Measurements from ENCODE around the gene ZNF560. TPM values are rescaled to one million over a fixed set of nuclear protein-coding genes. Genes with fewer than 3 reads are reported as not detected.

ZNF560 gene
- total RNA-seq, 4 donors from 2014 or later, result 0.13 TPM; not detected in 3

DNA sequence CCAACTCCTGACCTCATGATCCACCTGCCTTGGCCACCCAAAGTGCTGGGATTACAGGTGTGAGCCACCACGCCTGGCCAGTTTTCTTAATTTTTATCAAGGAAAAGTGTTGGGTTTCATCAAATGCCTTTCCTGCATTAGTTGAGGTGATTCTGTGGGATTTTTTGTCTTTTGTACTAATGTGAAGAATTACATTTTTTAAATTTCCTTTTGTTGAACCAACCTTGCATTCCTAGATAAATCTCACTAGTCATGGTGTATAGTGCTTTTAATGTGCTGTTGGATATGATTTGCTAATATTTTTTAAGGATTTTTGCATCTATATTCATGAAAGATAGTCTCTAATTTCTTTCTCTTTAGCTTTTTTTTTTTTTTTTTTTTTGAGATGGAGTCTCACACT lies 2.4 kb upstream of the ZNF560 start:
- Histone ChIP-seq H3K27ac (no peak overlapping the region), H3K4me3 (replicated peaks in 1 of 3) (no peak overlapping the region), H3K4me1 (no peaks in the 10 kb centered on the region), H3K9me3 (no peaks in the 10 kb centered on the region), H3K36me3 (no peaks in the 10 kb centered on the region), H3K27me3 (no peaks in the 10 kb centered on the region)
- TF ChIP-seq, protein P1, sequence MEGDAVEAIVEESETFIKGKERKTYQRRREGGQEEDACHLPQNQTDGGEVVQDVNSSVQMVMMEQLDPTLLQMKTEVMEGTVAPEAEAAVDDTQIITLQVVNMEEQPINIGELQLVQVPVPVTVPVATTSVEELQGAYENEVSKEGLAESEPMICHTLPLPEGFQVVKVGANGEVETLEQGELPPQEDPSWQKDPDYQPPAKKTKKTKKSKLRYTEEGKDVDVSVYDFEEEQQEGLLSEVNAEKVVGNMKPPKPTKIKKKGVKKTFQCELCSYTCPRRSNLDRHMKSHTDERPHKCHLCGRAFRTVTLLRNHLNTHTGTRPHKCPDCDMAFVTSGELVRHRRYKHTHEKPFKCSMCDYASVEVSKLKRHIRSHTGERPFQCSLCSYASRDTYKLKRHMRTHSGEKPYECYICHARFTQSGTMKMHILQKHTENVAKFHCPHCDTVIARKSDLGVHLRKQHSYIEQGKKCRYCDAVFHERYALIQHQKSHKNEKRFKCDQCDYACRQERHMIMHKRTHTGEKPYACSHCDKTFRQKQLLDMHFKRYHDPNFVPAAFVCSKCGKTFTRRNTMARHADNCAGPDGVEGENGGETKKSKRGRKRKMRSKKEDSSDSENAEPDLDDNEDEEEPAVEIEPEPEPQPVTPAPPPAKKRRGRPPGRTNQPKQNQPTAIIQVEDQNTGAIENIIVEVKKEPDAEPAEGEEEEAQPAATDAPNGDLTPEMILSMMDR (IDR thresholded peaks at IDR 0.05), result no peak
- no peak for TF ChIP-seq POLR2A (IDR thresholded peaks at IDR 0.05)
- no peak for DNase-seq
- intact Hi-C loops (cut with DNase I), result no loop called here
- WGBS, 2 donors, result 96% methylated on average over 1 of the region's 1 CpG

DNA sequence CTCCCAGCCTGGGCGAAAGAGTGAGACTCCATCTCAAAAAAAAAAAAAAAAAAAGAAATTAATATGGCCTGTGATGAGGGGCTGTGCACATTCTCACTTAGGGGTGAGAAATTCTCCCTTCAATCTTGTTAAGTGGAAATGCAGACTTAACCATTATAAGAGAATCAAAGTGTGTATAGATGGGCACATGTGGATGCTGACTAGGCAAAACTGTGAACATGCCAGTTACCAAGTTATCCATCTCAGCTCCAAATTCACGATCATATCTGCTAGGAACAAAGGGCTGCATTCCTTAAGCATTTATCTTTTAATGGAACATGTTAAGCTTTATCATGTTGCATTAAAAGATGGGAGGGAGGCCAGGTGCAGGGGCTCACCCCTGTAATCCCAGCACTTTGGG lies 4.3 kb downstream of the ZNF560 start:
- no peak for DNase-seq
- Histone ChIP-seq H3K27me3 (no peaks in the 10 kb centered on the region), H3K9me3 (no peaks in the 10 kb centered on the region), H3K36me3 (no peaks in the 10 kb centered on the region), H3K4me1 (no peaks in the 10 kb centered on the region), H3K4me3 (replicated peaks in 1 of 3) (no peak overlapping the region), H3K27ac (no peak overlapping the region)
- WGBS, 2 donors, result 75 to 83% methylated on average over 2 of the region's 2 CpGs
- TF ChIP-seq, protein P1 (IDR thresholded peaks at IDR 0.05), result no peak
- TF ChIP-seq POLR2A (IDR thresholded peaks at IDR 0.05), result no peak
- intact Hi-C loops (cut with DNase I), result no loop called here

DNA sequence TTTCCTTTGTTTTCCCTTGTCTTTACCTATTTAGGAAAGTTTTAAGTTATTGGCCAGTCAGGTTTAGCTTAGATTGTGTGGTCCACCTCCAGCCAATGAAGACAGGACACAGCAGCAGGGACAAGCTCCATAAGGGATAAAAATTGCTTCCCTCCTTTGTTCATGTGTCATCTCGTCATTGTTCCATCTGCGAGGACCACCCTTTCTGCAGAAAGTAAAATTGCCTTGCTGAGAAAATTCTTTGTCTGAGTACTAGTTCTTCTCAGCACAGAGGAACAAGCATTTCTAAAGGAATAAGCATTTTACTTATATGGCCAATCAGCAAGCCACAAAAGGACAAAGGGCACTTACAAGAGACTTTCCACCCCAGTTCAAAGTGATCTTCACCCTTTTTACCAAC lies 11.4 kb downstream of the ZNF560 start:
- Histone ChIP-seq H3K27me3 (no peaks in the 10 kb centered on the region), H3K27ac (no peak overlapping the region), H3K9me3 (no peaks in the 10 kb centered on the region), H3K4me1 (no peaks in the 10 kb centered on the region), H3K4me3 (replicated peaks in 1 of 3) (no peak overlapping the region), H3K36me3 (no peaks in the 10 kb centered on the region)
- WGBS, 2 donors, result 91 to 92% methylated on average over 2 of the region's 2 CpGs
- no peak for DNase-seq
- intact Hi-C loops (cut with DNase I), result no loop called here
- no peak for TF ChIP-seq POLR2A (IDR thresholded peaks at IDR 0.05)
- TF ChIP-seq, protein P1 (IDR thresholded peaks at IDR 0.05), result no peak

DNA sequence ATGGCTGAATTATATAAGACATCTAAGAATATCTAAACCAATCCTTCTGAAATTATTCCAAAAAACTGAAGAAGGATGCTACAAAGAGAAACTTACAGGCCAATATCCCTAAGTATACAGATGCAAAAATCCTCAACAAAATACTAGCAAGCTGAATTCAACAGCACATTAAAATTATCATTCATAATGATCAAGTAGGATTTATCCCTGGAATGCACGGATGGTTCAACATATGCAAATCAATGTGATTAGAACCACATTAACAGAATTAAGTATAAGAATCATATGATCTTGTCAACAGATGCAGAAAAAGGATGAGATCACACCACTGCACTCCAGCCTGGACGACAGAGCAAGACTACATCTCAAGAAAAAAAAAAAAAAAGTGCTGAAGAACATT lies 13.3 kb downstream of the ZNF560 start:
- intact Hi-C loops (cut with DNase I), result no loop called here
- TF ChIP-seq, protein P1 (IDR thresholded peaks at IDR 0.05), result no peak
- TF ChIP-seq POLR2A (IDR thresholded peaks at IDR 0.05), result no peak
- H3K9me3 ChIP-seq, result no peaks in the 10 kb centered on the region

DNA sequence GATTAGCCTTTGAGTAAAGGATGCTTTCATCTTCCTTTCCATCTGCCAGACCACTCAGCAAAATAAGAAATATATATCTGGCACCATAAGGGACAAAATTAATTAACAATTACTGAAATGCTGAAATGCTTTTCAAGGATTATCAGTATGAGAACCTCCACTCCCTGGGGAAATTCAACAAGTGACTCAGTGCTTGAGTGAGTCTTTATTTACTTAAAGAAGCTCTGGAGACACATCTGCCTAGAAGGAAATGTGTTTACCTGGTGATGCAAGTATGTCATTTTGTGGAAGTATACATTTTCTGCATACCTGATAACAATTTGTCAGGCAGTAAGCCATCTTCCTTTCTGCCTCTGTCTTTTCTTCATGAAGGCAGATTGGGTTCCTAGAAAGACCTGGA lies 23.4 kb downstream of the ZNF560 start:
- intact Hi-C loops (cut with DNase I), result no loop called here
- H3K4me1 ChIP-seq, result no peaks in the 10 kb centered on the region
- TF ChIP-seq, protein P1 (IDR thresholded peaks at IDR 0.05), result no peak
- TF ChIP-seq POLR2A (IDR thresholded peaks at IDR 0.05), result no peak
- no peak overlapping the region for H3K27ac ChIP-seq
- no peaks in the 10 kb centered on the region for H3K27me3 ChIP-seq
- H3K36me3 ChIP-seq, result no peaks in the 10 kb centered on the region
- no peak for DNase-seq
- no peak overlapping the region for H3K4me3 ChIP-seq (replicated peaks in 1 of 3)
- H3K9me3 ChIP-seq, result no peaks in the 10 kb centered on the region

More for the DNA sequence above, 13.3 kb downstream of the ZNF560 start:
- no peak overlapping the region for H3K4me3 ChIP-seq (replicated peaks in 1 of 3)
- H3K27ac ChIP-seq, result no peak overlapping the region
- no peaks in the 10 kb centered on the region for H3K36me3 ChIP-seq
- 91 to 92% methylated on average over 2 of the region's 2 CpGs for WGBS, 2 donors
- H3K4me1 ChIP-seq, result no peaks in the 10 kb centered on the region
- H3K27me3 ChIP-seq, result no peaks in the 10 kb centered on the region
- DNase-seq, result no peak

All from thyroid gland (tissue), 4 donors.